T47D (cell line): ENCODE data around the gene PNPLA2.
A peak's percentile ranks its signal among the peaks of the same experiment; 100 is the strongest.

Experiments used
- DNase-seq, 2 experiments: peaks; one replicate each; pipeline versions ENCODE4 v3.0.0 to v3.0.0-alpha.2; 2011 to 2012; ENCODE audit warnings: low read depth in 1 of 2, low spot score in 1 of 2
- JUND ChIP-seq: IDR thresholded peaks from 2 replicates; pipeline ENCODE4 v1.6.1; 2012; ENCODE audit warnings: low read depth
- in situ Hi-C: cut with HindIII; loops from 2 replicates; pipeline ENCODE4 v1.10.0; 2016; ENCODE audit warnings: low sequenced_read_pairs, low pct_unique_long_range_greater_than_20kb

The PNPLA2 gene

GRCh38 chr11:844693-845644 is 26.3 kb downstream of the PNPLA2 start:
- DNase-seq = peak in 1 of 2 experiments; percentile 69
- in situ Hi-C loops = no loop called here
- TF ChIP-seq JUND = no peak

GRCh38 chr11:845872-846495 is 27.3 kb downstream of the PNPLA2 start:
- in situ Hi-C loops = no loop called here
- TF ChIP-seq JUND = no peak
- no peak for DNase-seq

- TF ChIP-seq JUND = no peak
- DNase-seq = no peak
- in situ Hi-C loops = no loop called here
These were observed 27.9 kb downstream of the PNPLA2 start for GRCh38 chr11:846496-847098.

DNA sequence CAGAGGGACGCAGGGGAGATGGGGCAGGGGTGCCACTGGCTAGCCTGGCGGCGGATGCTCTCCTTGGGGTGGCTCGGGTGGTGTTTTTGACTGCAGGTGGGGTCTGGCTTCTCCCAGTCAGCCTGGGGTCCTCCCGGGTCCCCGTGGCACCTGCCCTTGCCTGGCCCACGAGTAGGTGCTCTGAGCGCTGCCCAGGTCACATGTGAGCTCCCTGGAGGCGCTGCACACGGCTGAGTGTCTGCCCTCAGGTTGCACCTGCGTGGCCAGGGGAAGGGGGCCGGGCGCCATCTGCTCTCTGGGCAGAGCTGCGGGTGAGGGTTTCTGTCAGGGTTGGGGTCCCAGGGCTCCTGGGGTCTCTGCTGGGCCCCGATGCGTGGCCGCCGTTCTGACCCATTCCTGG is 29.2 kb downstream of the PNPLA2 start:
- DNase-seq = no peak
- no peak for TF ChIP-seq JUND
- in situ Hi-C loops = no loop called here

GRCh38 chr11:848380-848931 is 29.7 kb downstream of the PNPLA2 start:
- TF ChIP-seq JUND = no peak
- in situ Hi-C loops = no loop called here
- DNase-seq = peak in 1 of 2 experiments; percentile 88

DNA sequence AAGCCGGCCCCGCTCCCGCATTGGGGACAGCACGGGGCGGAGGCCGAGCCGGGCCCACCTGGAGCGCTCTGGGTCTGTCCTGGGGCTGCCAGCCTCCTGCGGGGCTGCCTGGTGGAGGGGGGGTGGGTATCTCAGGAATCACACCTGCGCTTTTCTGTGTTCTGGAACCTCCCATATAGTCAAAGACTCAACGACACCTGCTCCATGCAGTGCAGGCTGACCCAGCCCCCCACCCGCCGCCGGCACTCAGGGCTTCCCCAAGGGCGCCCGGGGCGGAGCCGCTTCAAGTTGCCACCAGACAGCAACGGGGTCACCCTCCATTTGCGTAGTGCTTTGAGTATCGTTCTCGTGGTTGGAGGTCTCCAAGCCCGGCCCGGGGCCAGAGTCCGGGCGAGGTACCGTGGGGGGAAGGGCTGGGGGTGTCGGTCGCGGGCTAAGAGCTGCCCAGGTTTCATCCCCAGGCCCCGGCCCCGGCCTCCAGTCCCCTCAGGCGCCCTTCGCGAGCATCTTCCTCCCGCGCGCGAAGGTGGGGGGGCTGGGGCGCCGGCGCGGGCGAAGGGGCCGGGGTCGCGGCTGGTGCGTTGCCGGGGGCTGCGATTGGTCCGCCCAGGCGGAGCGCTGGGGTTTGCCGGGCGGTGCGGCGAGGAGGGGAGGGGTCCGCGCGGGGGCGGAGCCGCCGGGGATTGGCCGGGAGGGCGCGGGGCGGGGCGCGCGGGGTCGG is 30.6 kb downstream of the PNPLA2 start:
- in situ Hi-C loops = no loop called here
- no peak for DNase-seq
- TF ChIP-seq JUND = no peak

DNA sequence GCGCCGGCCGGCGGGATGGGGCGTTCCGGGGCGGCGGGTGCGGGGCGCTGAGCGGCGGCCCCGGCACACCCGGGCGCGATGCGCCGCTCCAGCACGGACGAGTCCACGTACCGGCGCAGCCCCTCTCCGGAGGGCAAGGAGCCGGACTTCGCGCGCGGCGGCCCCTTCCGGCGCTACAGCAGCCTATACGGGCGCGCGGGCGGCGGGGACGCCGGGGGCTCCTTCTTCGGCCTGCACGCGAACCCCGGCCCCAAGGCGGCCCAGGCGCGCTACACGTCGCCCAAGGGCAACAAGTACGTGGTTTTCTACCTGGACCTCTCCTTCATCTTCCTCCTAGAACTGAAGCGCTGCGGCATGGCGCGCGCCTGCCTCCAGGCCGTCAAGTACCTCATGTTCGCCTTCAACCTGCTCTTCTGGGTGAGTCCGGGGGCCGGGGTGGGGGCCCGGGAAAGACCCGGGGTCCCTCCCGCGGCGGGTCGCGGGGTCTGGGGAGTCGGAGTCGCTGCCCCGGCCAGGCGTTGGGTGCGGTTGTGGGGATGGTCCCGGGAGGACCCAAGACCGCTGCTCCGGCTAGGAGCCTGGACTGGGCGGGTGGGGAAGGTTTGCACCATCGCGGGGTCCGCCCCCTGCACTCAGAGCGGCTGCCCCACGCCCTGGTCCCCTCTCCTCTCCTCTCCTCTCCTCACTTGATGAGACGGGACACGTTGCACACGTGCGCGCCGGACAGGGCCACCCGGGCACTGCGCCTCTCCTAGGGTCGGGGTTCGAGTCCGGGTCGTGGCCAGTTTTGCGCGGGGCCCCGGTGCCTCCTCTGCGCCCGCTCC is 31.4 kb downstream of the PNPLA2 start:
- no peak for DNase-seq

GRCh38 chr11:850775-851763 is 32.4 kb downstream of the PNPLA2 start:
- no peak for TF ChIP-seq JUND
- in situ Hi-C loops = no loop called here
- DNase-seq = no peak

More for the DNA sequence above, 31.4 kb downstream of the PNPLA2 start:
- TF ChIP-seq JUND = no peak
- in situ Hi-C loops = no loop called here

- no peak for DNase-seq
- in situ Hi-C loops = no loop called here
- no peak for TF ChIP-seq JUND
These were observed 34.0 kb downstream of the PNPLA2 start for GRCh38 chr11:852762-853161.

DNA sequence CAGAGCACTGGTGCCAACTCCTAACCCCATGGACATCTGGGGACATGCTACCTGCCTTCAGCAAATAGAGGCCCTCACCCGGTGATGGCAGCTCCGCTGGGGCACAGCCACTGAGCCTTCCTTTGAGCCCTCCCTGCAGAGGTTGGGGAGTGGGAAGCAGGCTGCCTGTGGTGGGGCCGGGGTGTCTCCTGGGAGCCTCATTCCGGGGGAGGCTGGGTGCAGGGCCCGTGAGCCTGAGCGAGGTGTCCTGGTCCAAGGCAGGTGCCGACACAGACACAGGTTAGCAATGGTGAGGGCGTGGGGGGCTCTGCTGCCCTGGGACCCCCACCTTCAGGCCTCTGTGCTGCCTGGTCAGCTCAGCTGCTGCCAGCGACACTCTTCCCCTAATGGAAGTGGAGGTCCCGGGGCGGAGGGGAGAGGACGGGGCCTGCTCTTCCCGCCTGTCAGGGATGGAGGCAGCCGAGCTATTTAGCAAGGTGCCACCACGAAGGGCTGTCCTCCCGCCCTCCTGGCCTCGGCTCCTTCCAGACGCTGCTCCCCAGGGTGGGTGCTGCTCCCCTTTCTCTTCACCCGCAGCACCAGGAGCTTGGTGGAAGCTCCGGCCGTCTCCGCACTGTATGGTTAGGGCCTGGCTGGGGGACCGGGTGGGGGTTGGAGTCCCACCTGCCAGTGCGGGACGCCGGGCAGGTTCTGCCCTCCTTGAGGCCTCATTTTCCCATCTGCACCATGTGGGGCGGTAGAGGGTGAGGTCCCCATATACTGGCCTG is 35.2 kb downstream of the PNPLA2 start:
- TF ChIP-seq JUND = no peak
- in situ Hi-C loops = no loop called here
- no peak for DNase-seq
